Osteocyte (in vitro differentiated cells): ENCODE measurements around the gene PTPN22. TPM values are rescaled to one million over a fixed set of nuclear protein-coding genes. Genes with fewer than 3 reads are reported as not detected.

ENCODE experiments used
- DNase-seq: peaks from one replicate; pipeline ENCODE4 v3.0.0; 2021; ENCODE audit warnings: mixed read lengths; ENCODE audit not compliant: unreplicated experiment; ENCODE audit errors: extremely low spot score
- H3K27ac Mint-ChIP-seq: one replicate; pipeline ENCODE4 v1.8.0; 2021; ENCODE audit warnings: mild to moderate bottlenecking, mixed read lengths; ENCODE audit not compliant: unreplicated experiment
- H3K27me3 Mint-ChIP-seq: one replicate; pipeline ENCODE4 v1.8.0; 2021; ENCODE audit warnings: mixed read lengths; ENCODE audit not compliant: unreplicated experiment
- H3K36me3 Mint-ChIP-seq: one replicate; pipeline ENCODE4 v1.8.0; 2021; ENCODE audit warnings: mixed read lengths; ENCODE audit not compliant: unreplicated experiment
- H3K4me1 Mint-ChIP-seq: one replicate; pipeline ENCODE4 v1.8.0; 2021; ENCODE audit warnings: mixed read lengths; ENCODE audit not compliant: unreplicated experiment
- H3K4me3 Mint-ChIP-seq: one replicate; pipeline ENCODE4 v1.8.0; 2021; ENCODE audit warnings: mild to moderate bottlenecking, moderate library complexity, mixed read lengths; ENCODE audit not compliant: unreplicated experiment
- H3K9me3 Mint-ChIP-seq: one replicate; pipeline ENCODE4 v1.8.0; 2021; ENCODE audit warnings: mixed read lengths; ENCODE audit not compliant: unreplicated experiment
- CTCF ChIP-seq: fragments of 200-600 bp; sonication (generic); IDR thresholded peaks from 2 replicates; pipeline ENCODE4 v1.5.0; 2021; ENCODE audit warnings: antibody characterized with exemption, mild to moderate bottlenecking, moderate library complexity
- total RNA-seq: library from RNA; stranded (reverse); gene quantifications from 2 replicates; pipeline ENCODE4 v1.2.1, GENCODE V29; 2021

Gene PTPN22
- total RNA-seq, 1 donor from 2014 or later, result not detected

GRCh38 chr1:113805639-113806038 lies 65.9 kb downstream of the PTPN22 start:
- Mint-ChIP-seq H3K9me3 (peaks cover 5% of the 10 kb centered on the region), H3K4me1 (peaks cover 42% of the 10 kb centered on the region), H3K4me3 (no peak overlapping the region), H3K36me3 (peaks cover 5% of the 10 kb centered on the region), H3K27ac (no peak overlapping the region), H3K27me3 (no peaks in the 10 kb centered on the region)
- no peak for DNase-seq
- TF ChIP-seq CTCF, result no peak

- peaks cover 5% of the 10 kb centered on the region for H3K9me3 Mint-ChIP-seq
- no peak overlapping the region for H3K4me3 Mint-ChIP-seq
- peaks cover 43% of the 10 kb centered on the region for H3K4me1 Mint-ChIP-seq
- H3K36me3 Mint-ChIP-seq, result peaks cover 5% of the 10 kb centered on the region
- no peak for DNase-seq
- no peak overlapping the region for H3K27ac Mint-ChIP-seq
- TF ChIP-seq CTCF, result no peak
- H3K27me3 Mint-ChIP-seq, result no peaks in the 10 kb centered on the region
Measured at GRCh38 chr1:113805256-113805531, 66.3 kb downstream of the PTPN22 start.

GRCh38 chr1:113804421-113805255 lies 66.9 kb downstream of the PTPN22 start:
- Mint-ChIP-seq H3K36me3 (peaks cover 5% of the 10 kb centered on the region), H3K9me3 (peaks cover 5% of the 10 kb centered on the region), H3K27ac (no peak overlapping the region), H3K4me1 (peaks cover 40% of the 10 kb centered on the region), H3K27me3 (no peaks in the 10 kb centered on the region), H3K4me3 (no peak overlapping the region)
- TF ChIP-seq CTCF, result no peak
- no peak for DNase-seq

GRCh38 chr1:113802367-113803007 lies 69.0 kb downstream of the PTPN22 start:
- Mint-ChIP-seq H3K27ac (no peak overlapping the region), H3K36me3 (peaks cover 7% of the 10 kb centered on the region), H3K4me1 (peaks cover 33% of the 10 kb centered on the region), H3K27me3 (no peaks in the 10 kb centered on the region), H3K9me3 (no peaks in the 10 kb centered on the region), H3K4me3 (no peak overlapping the region)
- no peak for DNase-seq
- TF ChIP-seq CTCF, result no peak

- peaks cover 17% of the 10 kb centered on the region for H3K36me3 Mint-ChIP-seq
- no peaks in the 10 kb centered on the region for H3K27me3 Mint-ChIP-seq
- no peaks in the 10 kb centered on the region for H3K9me3 Mint-ChIP-seq
- H3K4me3 Mint-ChIP-seq, result no peak overlapping the region
- H3K4me1 Mint-ChIP-seq, result peaks cover 30% of the 10 kb centered on the region
- no peak for TF ChIP-seq CTCF
- H3K27ac Mint-ChIP-seq, result no peak overlapping the region
- no peak for DNase-seq
Measured at GRCh38 chr1:113800487-113800886, 71.0 kb downstream of the PTPN22 start.
